Endothelial cell of umbilical vein (primary cell): ENCODE data around the gene HSPA12A. TPM values are rescaled to one million over a fixed set of nuclear protein-coding genes. Genes with fewer than 3 reads are reported as not detected.

ENCODE experiments used
- BruUV-seq: library from RNA; stranded (reverse); fragments of 400-500 nt; replicated peaks from 2 replicates; lab custom pipeline; 2021; lab: Mats Ljungman, UMichigan
- CTCF ChIA-PET: fragments of 300-600, 350-600 bp; sonication (Branson Sonifier 250); formaldehyde crosslinking; loops from one replicate; lab custom pipeline; 2021; ENCODE audit warnings: antibody characterized with exemption, inconsistent platforms; lab: Charles Lee
- POLR2A ChIA-PET: fragments of 300-600, 350-600 bp; sonication (Branson Sonifier 250); formaldehyde crosslinking; loops from one replicate; lab custom pipeline; 2021; ENCODE audit warnings: antibody characterized with exemption, inconsistent platforms; lab: Charles Lee
- DNase-seq: peaks from one replicate; pipeline ENCODE4 v3.0.0-alpha.2; 2011; ENCODE audit warnings: low read depth, low spot score
- FAIRE-seq: peaks from 2 replicates; lab custom pipeline; 2011; peaks lifted over from hg19 to GRCh38; lab: Jason Lieb, UNC
- H2AFZ ChIP-seq: 2 replicates; pipeline ENCODE4 v1.6.0; 2012; ENCODE audit warnings: low read depth, low read length, control low read depth, inconsistent platforms
- H3K27ac ChIP-seq: 2 replicates; pipeline ENCODE4 v1.5.1; 2011; ENCODE audit warnings: low read depth, mild to moderate bottlenecking, control low read depth, low read length, moderate library complexity; ENCODE audit not compliant: insufficient read depth
- H3K27me3 ChIP-seq, 2 experiments: 2 replicates each; pipeline versions ENCODE4 v1.6.0 to v1.6.1; 2011; ENCODE audit warnings: low read length in 2 of 2, mixed read lengths in 1 of 2; ENCODE audit not compliant: control insufficient read depth in 2 of 2, insufficient read depth in 2 of 2
- H3K36me3 ChIP-seq, 2 experiments: 2 replicates in 1 of 2; 3 replicates in 1 of 2; pipeline ENCODE4 v1.5.1; 2011; ENCODE audit warnings: low read length in 2 of 2, mild to moderate bottlenecking in 1 of 2, moderate library complexity in 1 of 2; ENCODE audit not compliant: control insufficient read depth in 2 of 2, insufficient read depth in 2 of 2; ENCODE audit errors: extremely low read depth in 1 of 2
- H3K4me1 ChIP-seq: 3 replicates; pipeline ENCODE4 v1.5.1; 2011; ENCODE audit warnings: mild to moderate bottlenecking, low read length; ENCODE audit not compliant: control insufficient read depth, insufficient read depth; ENCODE audit errors: extremely low read depth
- H3K4me2 ChIP-seq: 2 replicates; pipeline ENCODE4 v1.6.1; 2011; ENCODE audit warnings: low read length, control low read depth, mixed read lengths; ENCODE audit not compliant: insufficient read depth
- H3K4me3 ChIP-seq, 3 experiments: fragments of 200-600 bp in 1 of 3; sonication (generic), shearing (Covaris generic) in 1 of 3; replicated peaks in 1 of 3; 2 replicates each; pipeline ENCODE4 v1.5.1; 2011 to 2016; ENCODE audit warnings: control low read depth in 3 of 3, low read length in 3 of 3, mild to moderate bottlenecking in 2 of 3, inconsistent platforms in 1 of 3, low read depth in 1 of 3, moderate library complexity in 1 of 3; ENCODE audit not compliant: insufficient read depth in 1 of 3
- H3K79me2 ChIP-seq: 2 replicates; pipeline ENCODE4 v1.6.0; 2012; ENCODE audit warnings: low read length, inconsistent platforms; ENCODE audit not compliant: control insufficient read depth, insufficient read depth
- H3K9ac ChIP-seq: replicated peaks from 2 replicates; pipeline ENCODE3; 2011; ENCODE audit warnings: low read length, control low read depth; ENCODE audit not compliant: insufficient read depth; ENCODE audit errors: extremely low read depth
- H3K9me1 ChIP-seq: replicated peaks from 3 replicates; pipeline ENCODE4 v1.6.0; 2011; ENCODE audit warnings: mild to moderate bottlenecking, low read length; ENCODE audit not compliant: control insufficient read depth, insufficient read depth; ENCODE audit errors: extremely low read depth
- H3K9me3 ChIP-seq: replicated peaks from 2 replicates; pipeline ENCODE4 v1.5.1; 2012; ENCODE audit warnings: low read length, inconsistent platforms; ENCODE audit not compliant: control insufficient read depth, insufficient read depth
- H4K20me1 ChIP-seq: replicated peaks from 2 replicates; pipeline ENCODE3; 2011; ENCODE audit warnings: mild to moderate bottlenecking, low read length; ENCODE audit not compliant: control insufficient read depth, insufficient read depth; ENCODE audit errors: extremely low read depth
- CTCF ChIP-seq, 2 donors: IDR thresholded peaks; 1 replicate in 1 of 2; 2 replicates in 1 of 2; pipeline ENCODE4 v1.5.1; 2011; ENCODE audit warnings: low read length in 2 of 2, mild to moderate bottlenecking in 2 of 2, moderate library complexity in 2 of 2, control low read depth in 1 of 2, inconsistent platforms in 1 of 2, low read depth in 1 of 2; ENCODE audit not compliant: insufficient read depth in 1 of 2; ENCODE audit errors: extremely low read depth in 1 of 2
- EZH2 ChIP-seq: IDR thresholded peaks from 2 replicates; pipeline ENCODE4 v1.6.1; 2012; ENCODE audit warnings: borderline replicate concordance, low read depth, mild to moderate bottlenecking, moderate library complexity, low read length, inconsistent platforms; ENCODE audit not compliant: severe bottlenecking
- FOS ChIP-seq: IDR thresholded peaks from 2 replicates; pipeline ENCODE4 v1.6.1; 2011; ENCODE audit warnings: mild to moderate bottlenecking, low read length, moderate library complexity, borderline replicate concordance; ENCODE audit not compliant: insufficient read depth
- GATA2 ChIP-seq: IDR thresholded peaks from 2 replicates; pipeline ENCODE4 v1.7.0; 2011; ENCODE audit warnings: low read depth, mild to moderate bottlenecking, moderate library complexity, mixed read lengths, low read length; ENCODE audit not compliant: insufficient read length, insufficient read depth
- JUN ChIP-seq: IDR thresholded peaks from 2 replicates; pipeline ENCODE4 v1.6.1; 2011; ENCODE audit warnings: borderline replicate concordance, low read depth; ENCODE audit not compliant: insufficient read length, insufficient read depth
- MAX ChIP-seq: IDR thresholded peaks from 2 replicates; pipeline ENCODE4 v1.6.1; 2011; ENCODE audit not compliant: insufficient read depth, insufficient read length
- MYC ChIP-seq: IDR thresholded peaks from one replicate; pipeline ENCODE4 v1.6.1; 2011; ENCODE audit warnings: mild to moderate bottlenecking, low read depth, low read length
- POLR2A ChIP-seq: IDR thresholded peaks from 2 replicates; pipeline ENCODE4 v1.6.1; 2012; ENCODE audit warnings: low read depth, mild to moderate bottlenecking, control low read depth, low read length
- POLR2AphosphoS5 ChIP-seq: IDR thresholded peaks from 2 replicates; pipeline ENCODE4 v1.6.1; 2012; ENCODE audit warnings: low read depth, mild to moderate bottlenecking, control low read depth, low read length, moderate library complexity; ENCODE audit not compliant: insufficient read depth
- dilution Hi-C: fragments of 300-500 bp; cut with MboI; formaldehyde crosslinking; loops from one replicate; pipeline ENCODE4 v1.15.0; 2019; ENCODE audit warnings: low sequenced_read_pairs; ENCODE audit not compliant: extremely low pct_ligation_motif_present
- intact Hi-C: fragments of 100-400 bp; cut with micrococcal nuclease; formaldehyde crosslinking; loops from one replicate; pipeline ENCODE4 v1.10.0; 2022
- polyA plus RNA-seq, 4 experiments: library from polyadenylated mRNA; depleted of rRNA in 3 of 4; stranded (reverse) in 3 of 4; unstranded in 1 of 4; fragments of >200 nt; gene quantifications; 2 replicates each; pipeline versions ENCODE4 v1.2.1 to v1.2.3, GENCODE V29; 2011 to 2012; ENCODE audit warnings: missing spikeins in 1 of 4
- total RNA-seq: library from RNA; stranded (reverse); gene quantifications from 2 replicates; pipeline ENCODE4 v1.2.3, GENCODE V29; 2021

The HSPA12A gene
- total and polyA plus RNA-seq, 2 donors (not counting 3 experiments of a cell fraction or from before 2014, with no cell fraction given) = 0.22 to 0.29 TPM

- dilution Hi-C loops (no loop called here), intact Hi-C loops (no loop called here)
- ChIA-PET CTCF (no interaction called here), POLR2A (no interaction called here)
- Histone ChIP-seq H4K20me1 (no peaks in the 10 kb centered on the region), H2AFZ (no peak overlapping the region), H3K9me3 (no peaks in the 10 kb centered on the region), H3K9ac (no peak overlapping the region), H3K4me1 (no peaks in the 10 kb centered on the region), H3K9me1 (no peaks in the 10 kb centered on the region), H3K4me3 (no peak overlapping the region), H3K36me3 (no peaks in the 10 kb centered on the region), H3K27ac (no peak overlapping the region), H3K4me2 (no peak overlapping the region), H3K79me2 (no peaks in the 10 kb centered on the region), H3K27me3 (no peaks in the 10 kb centered on the region)
- TF ChIP-seq POLR2A (no peak), MYC (no peak), POLR2AphosphoS5 (no peak), CTCF (IDR thresholded peaks at IDR 0.05; ENCODE audit: extremely low read depth in 1 of 2, insufficient read depth in 1 of 2, low read depth in 1 of 2, low read length in 2 of 2) (no peak), JUN (no peak), GATA2 (no peak)
- FAIRE-seq (no peak), DNase-seq (no peak)
- BruUV-seq = no TSS peak
Measured at GRCh38 chr10:116733566-116733965, 8.8 kb downstream of the HSPA12A start.

- dilution Hi-C loops (no loop called here), intact Hi-C loops (no loop called here)
- no peak for FAIRE-seq
- Histone ChIP-seq H3K4me2 (no peak overlapping the region), H3K79me2 (no peaks in the 10 kb centered on the region), H2AFZ (no peak overlapping the region), H3K27ac (no peak overlapping the region), H3K27me3 (no peaks in the 10 kb centered on the region), H3K9me1 (no peaks in the 10 kb centered on the region), H3K4me1 (no peaks in the 10 kb centered on the region), H3K9ac (no peak overlapping the region), H3K9me3 (no peaks in the 10 kb centered on the region), H4K20me1 (no peaks in the 10 kb centered on the region), H3K36me3 (no peaks in the 10 kb centered on the region), H3K4me3 (no peak overlapping the region)
- no peak for DNase-seq
- POLR2A ChIA-PET = no interaction called here
- TF ChIP-seq MAX (no peak), EZH2 (no peak), JUN (no peak), FOS (no peak), POLR2A (no peak), MYC (no peak), POLR2AphosphoS5 (no peak), CTCF (IDR thresholded peaks at IDR 0.05; ENCODE audit: extremely low read depth in 1 of 2, insufficient read depth in 1 of 2, low read depth in 1 of 2, low read length in 2 of 2) (no peak), GATA2 (no peak)
- no TSS peak for BruUV-seq
- CTCF ChIA-PET = no interaction called here
Measured at GRCh38 chr10:116732573-116732972, 9.8 kb downstream of the HSPA12A start.
